H1 (cell line): ENCODE results near the gene P2RX7. TPM values are rescaled to one million over a fixed set of nuclear protein-coding genes. Genes with fewer than 3 reads are reported as not detected.

Source experiments
- CTCF ChIA-PET: fragments of 300-600 bp; sonication (Branson Sonifier 250); formaldehyde crosslinking; loops from one replicate; lab custom pipeline; 2021; ENCODE audit not compliant: partially characterized antibody; lab: Charles Lee
- POLR2A ChIA-PET: fragments of 300-600 bp; sonication (Branson Sonifier 250); formaldehyde crosslinking; loops from one replicate; lab custom pipeline; 2021; ENCODE audit warnings: inconsistent platforms; ENCODE audit not compliant: partially characterized antibody; lab: Charles Lee
- DNase-seq, 2 experiments: peaks; one replicate each; pipeline versions ENCODE4 v3.0.0 to v3.0.0-alpha.2; 2010 to 2022; ENCODE audit warnings: low spot score in 2 of 2, low read depth in 1 of 2, mixed read lengths in 1 of 2
- FAIRE-seq: peaks from 2 replicates; lab custom pipeline; 2011; peaks lifted over from hg19 to GRCh38; lab: Jason Lieb, UNC
- H2AFZ ChIP-seq: 2 replicates; pipeline ENCODE4 v1.8.1; 2012; ENCODE audit warnings: low read length, inconsistent platforms
- H2AK5ac ChIP-seq: 2 replicates; pipeline ENCODE4 v1.6.1; 2013; ENCODE audit warnings: low read depth, low read length
- H2BK120ac ChIP-seq: replicated peaks from 2 replicates; pipeline ENCODE3; 2013; ENCODE audit warnings: low read depth, low read length, inconsistent platforms
- H2BK12ac ChIP-seq: 2 replicates; pipeline ENCODE4 v1.6.1; 2013; ENCODE audit warnings: low read depth, low read length
- H2BK15ac ChIP-seq: 2 replicates; pipeline ENCODE4 v1.6.1; 2013; ENCODE audit warnings: low read length
- H2BK20ac ChIP-seq: 2 replicates; pipeline ENCODE4 v1.6.1; 2013; ENCODE audit warnings: low read length
- H2BK5ac ChIP-seq: 2 replicates; pipeline ENCODE4 v1.6.1; 2013; ENCODE audit warnings: low read depth, low read length
- H3K14ac ChIP-seq: 2 replicates; pipeline ENCODE4 v1.6.1; 2013; ENCODE audit warnings: inconsistent platforms; ENCODE audit not compliant: insufficient read length
- H3K18ac ChIP-seq: 2 replicates; pipeline ENCODE4 v1.6.1; 2013; ENCODE audit warnings: low read length; ENCODE audit errors: extremely low read depth
- H3K23ac ChIP-seq: 2 replicates; pipeline ENCODE4 v1.6.1; 2013; ENCODE audit warnings: inconsistent platforms; ENCODE audit not compliant: insufficient read length
- H3K23me2 ChIP-seq: 2 replicates; pipeline ENCODE4 v1.6.1; 2013; ENCODE audit warnings: low read depth, low read length
- H3K27ac ChIP-seq: 2 replicates; pipeline ENCODE4 v1.6.1; 2011; ENCODE audit warnings: low read depth, low read length, inconsistent platforms
- H3K27me3 ChIP-seq, 4 experiments: replicated peaks in 1 of 4; 1 replicate in 1 of 4; 2 replicates in 3 of 4; pipeline versions ENCODE4 v1.6.1 to v1.8.1; 2011 to 2013; ENCODE audit warnings: low read length in 3 of 4, mild to moderate bottlenecking in 3 of 4, inconsistent platforms in 2 of 4, mixed read lengths in 2 of 4, moderate library complexity in 1 of 4; ENCODE audit not compliant: control insufficient read depth in 3 of 4, insufficient read depth in 3 of 4; ENCODE audit errors: extremely low read depth in 1 of 4
- H3K36me3 ChIP-seq, 4 experiments: 2 replicates each; pipeline versions ENCODE4 v1.6.1 to v1.8.1; 2011 to 2013; ENCODE audit warnings: mild to moderate bottlenecking in 4 of 4, low read length in 3 of 4, moderate library complexity in 2 of 4, control low read depth in 1 of 4, inconsistent platforms in 1 of 4; ENCODE audit not compliant: insufficient read depth in 4 of 4, control insufficient read depth in 2 of 4
- H3K4ac ChIP-seq: replicated peaks from 2 replicates; pipeline ENCODE3; 2013; ENCODE audit warnings: low read length, low read depth, mixed read lengths, inconsistent platforms; ENCODE audit not compliant: insufficient read length
- H3K4me1 ChIP-seq, 4 experiments: replicated peaks in 1 of 4; 1 replicate in 1 of 4; 2 replicates in 3 of 4; pipeline versions ENCODE4 v1.6.1 to v1.8.1; 2011 to 2013; ENCODE audit warnings: low read length in 3 of 4, inconsistent platforms in 2 of 4, mixed read lengths in 1 of 4; ENCODE audit not compliant: insufficient read depth in 4 of 4, control insufficient read depth in 3 of 4
- H3K4me2 ChIP-seq, 2 experiments: 2 replicates each; pipeline versions ENCODE4 v1.6.1 to v1.8.1; 2011 to 2013; ENCODE audit warnings: low read depth in 2 of 2, low read length in 2 of 2, control low read depth in 1 of 2, inconsistent platforms in 1 of 2, mild to moderate bottlenecking in 1 of 2; ENCODE audit not compliant: insufficient read depth in 1 of 2
- H3K4me3 ChIP-seq, 4 experiments: fragments of 200-600, 300-600 bp in 1 of 4; sonication (generic), shearing (Covaris generic), sonication (Bioruptor Twin) in 1 of 4; 2 replicates each; pipeline versions ENCODE4 v1.5.1 to v1.8.1; 2011 to 2016; ENCODE audit warnings: low read length in 4 of 4, low read depth in 3 of 4, control low read depth in 2 of 4, inconsistent platforms in 2 of 4, mild to moderate bottlenecking in 2 of 4, mixed read lengths in 1 of 4, moderate library complexity in 1 of 4; ENCODE audit not compliant: insufficient read depth in 2 of 4; ENCODE audit errors: extremely low read depth in 1 of 4
- H3K56ac ChIP-seq: replicated peaks from 2 replicates; pipeline ENCODE3; 2013; ENCODE audit warnings: low read depth, mild to moderate bottlenecking, mixed read lengths, low read length, inconsistent platforms; ENCODE audit not compliant: insufficient read length
- H3K79me1 ChIP-seq: 2 replicates; pipeline ENCODE4 v1.6.1; 2013; ENCODE audit warnings: low read depth, low read length, control low read depth
- H3K79me2 ChIP-seq, 2 experiments: 2 replicates each; pipeline versions ENCODE4 v1.6.1 to v1.8.1; 2012 to 2013; ENCODE audit warnings: low read length in 2 of 2, mild to moderate bottlenecking in 2 of 2, inconsistent platforms in 1 of 2; ENCODE audit not compliant: insufficient read depth in 2 of 2, control insufficient read depth in 1 of 2
- H3K9ac ChIP-seq, 4 experiments: replicated peaks in 1 of 4; 1 replicate in 1 of 4; 2 replicates in 3 of 4; pipeline versions ENCODE4 v1.6.1 to v1.8.1; 2011 to 2013; ENCODE audit warnings: low read depth in 3 of 4, low read length in 3 of 4, control low read depth in 2 of 4, mild to moderate bottlenecking in 2 of 4, moderate library complexity in 2 of 4, inconsistent platforms in 1 of 4; ENCODE audit errors: extremely low read depth in 1 of 4
- H3K9me3 ChIP-seq, 2 experiments: 2 replicates each; pipeline versions ENCODE4 v1.6.1 to v1.8.1; 2012 to 2013; ENCODE audit warnings: mild to moderate bottlenecking in 2 of 2, moderate library complexity in 2 of 2, control low read depth in 1 of 2, inconsistent platforms in 1 of 2, low read depth in 1 of 2, low read length in 1 of 2, mixed read lengths in 1 of 2; ENCODE audit not compliant: insufficient read depth in 2 of 2
- H4K20me1 ChIP-seq, 2 experiments: replicated peaks in 1 of 2; 2 replicates each; pipeline versions ENCODE3 to v1.8.1; 2011 to 2013; ENCODE audit warnings: inconsistent platforms in 2 of 2, low read length in 2 of 2, mild to moderate bottlenecking in 1 of 2; ENCODE audit not compliant: insufficient read depth in 2 of 2, control insufficient read depth in 1 of 2
- H4K5ac ChIP-seq: 2 replicates; pipeline ENCODE4 v1.6.1; 2013; ENCODE audit warnings: low read length, low read depth, mixed read lengths, inconsistent platforms; ENCODE audit not compliant: insufficient read length
- H4K8ac ChIP-seq: 2 replicates; pipeline ENCODE4 v1.8.0; 2013; ENCODE audit warnings: mild to moderate bottlenecking, moderate library complexity, low read length, inconsistent platforms; ENCODE audit not compliant: insufficient read depth; ENCODE audit errors: extremely low read depth
- H4K91ac ChIP-seq: replicated peaks from 2 replicates; pipeline ENCODE3; 2013; ENCODE audit warnings: low read length, mixed read lengths, inconsistent platforms; ENCODE audit not compliant: insufficient read length
- CHD1 ChIP-seq: IDR thresholded peaks from 2 replicates; pipeline ENCODE4 v1.6.1; 2012; ENCODE audit warnings: low read depth, low read length, improper control_type of control experiment
- HDAC2 ChIP-seq, 2 experiments: fragments of 300-600 bp in 1 of 2; sonication (generic) in 1 of 2; IDR thresholded peaks; 2 replicates each; pipeline ENCODE4 v1.6.1; 2011 to 2012; ENCODE audit warnings: low read depth in 2 of 2, low read length in 2 of 2, mild to moderate bottlenecking in 2 of 2, moderate library complexity in 2 of 2, borderline replicate concordance in 1 of 2, inconsistent platforms in 1 of 2
- KDM1A ChIP-seq: fragments of 200-600, 300-600 bp; sonication (generic); IDR thresholded peaks from 2 replicates; pipeline ENCODE4 v1.7.1; 2016; ENCODE audit warnings: mild to moderate bottlenecking, low read length, borderline replicate concordance
- KDM4A ChIP-seq: IDR thresholded peaks from one replicate; pipeline ENCODE4 v1.7.1; 2012; ENCODE audit warnings: low read depth, mild to moderate bottlenecking, moderate library complexity, low read length, inconsistent platforms; ENCODE audit not compliant: severe bottlenecking
- NANOG ChIP-seq: IDR thresholded peaks from 2 replicates; pipeline ENCODE4 v1.6.1; 2011; ENCODE audit warnings: low read length, low read depth, mild to moderate bottlenecking, inconsistent platforms; ENCODE audit not compliant: insufficient read depth, poor library complexity, severe bottlenecking
- POLR2A ChIP-seq, 2 experiments: IDR thresholded peaks; 1 replicate in 1 of 2; 2 replicates in 1 of 2; pipeline ENCODE4 v1.6.1; 2011; ENCODE audit warnings: low read depth in 2 of 2, low read length in 2 of 2, mild to moderate bottlenecking in 2 of 2; ENCODE audit errors: control extremely low read depth in 1 of 2
- RFX5 ChIP-seq: IDR thresholded peaks from 2 replicates; pipeline ENCODE4 v1.6.1; 2011; ENCODE audit warnings: low read depth, low read length, improper control_type of control experiment, borderline replicate concordance
- SP2 ChIP-seq: IDR thresholded peaks from 2 replicates; pipeline ENCODE4 v1.6.1; 2012; ENCODE audit warnings: mild to moderate bottlenecking, low read length, inconsistent platforms
- TAF1 ChIP-seq: IDR thresholded peaks from 2 replicates; pipeline ENCODE4 v1.6.1; 2011; ENCODE audit warnings: mild to moderate bottlenecking, low read depth, low read length
- TEAD4 ChIP-seq: IDR thresholded peaks from 2 replicates; pipeline ENCODE4 v1.6.1; 2012; ENCODE audit warnings: low read depth, low read length, inconsistent platforms, mixed read lengths
- WGBS, 2 experiments: shearing (Covaris generic) in 1 of 2; methylation state at CpG; one replicate each; pipeline versions ENCODE4 v1.1.6 to v1.1.7; 2013 to 2015; ENCODE audit warnings: low lambda C conversion rate in 2 of 2, mixed read lengths in 2 of 2, inconsistent platforms in 1 of 2, low coverage in 1 of 2, missing lambda C conversion rate in 1 of 2; ENCODE audit not compliant: insufficient replicate concordance in 2 of 2, insufficient coverage in 1 of 2, insufficient read length in 1 of 2; ENCODE audit errors: extremely low coverage in 1 of 2, missing lambda C conversion rate in 1 of 2; 5-methylcytosine and 5-hydroxymethylcytosine counted together
- polyA plus RNA-seq, 7 experiments: library from polyadenylated mRNA; depleted of rRNA in 3 of 7; stranded (reverse) in 5 of 7; unstranded in 2 of 7; fragments of >200 nt in 5 of 7; fragments of 200-250 nt in 2 of 7; gene quantifications; 1 replicate in 5 of 7; 2 replicates in 1 of 7; 4 replicates in 1 of 7; pipeline versions ENCODE4 v1.2.1 to v1.2.3, GENCODE V29; 2011 to 2013; ENCODE audit warnings: missing spikeins in 2 of 7, mixed read lengths in 2 of 7
- total RNA-seq: library from RNA; stranded (reverse); fragmentation: NEBNext Ultra II Directional; extraction: Animal tissue kit (Norgen Biotek cat#: 25700); gene quantifications from 2 replicates; pipeline ENCODE4 v1.2.1, GENCODE V29; 2021
- TF ChIP-seq, protein P1 (sequence below): IDR thresholded peaks from 2 replicates; pipeline ENCODE4 v1.6.1; 2011; ENCODE audit warnings: low read depth, mild to moderate bottlenecking, low read length; ENCODE audit not compliant: insufficient read depth

The P2RX7 gene
- total and polyA plus RNA-seq, 2 of the 8 experiments (the other 6 are each of a cell fraction or from before 2014, with no cell fraction given): 0.38 to 0.56 TPM

DNA sequence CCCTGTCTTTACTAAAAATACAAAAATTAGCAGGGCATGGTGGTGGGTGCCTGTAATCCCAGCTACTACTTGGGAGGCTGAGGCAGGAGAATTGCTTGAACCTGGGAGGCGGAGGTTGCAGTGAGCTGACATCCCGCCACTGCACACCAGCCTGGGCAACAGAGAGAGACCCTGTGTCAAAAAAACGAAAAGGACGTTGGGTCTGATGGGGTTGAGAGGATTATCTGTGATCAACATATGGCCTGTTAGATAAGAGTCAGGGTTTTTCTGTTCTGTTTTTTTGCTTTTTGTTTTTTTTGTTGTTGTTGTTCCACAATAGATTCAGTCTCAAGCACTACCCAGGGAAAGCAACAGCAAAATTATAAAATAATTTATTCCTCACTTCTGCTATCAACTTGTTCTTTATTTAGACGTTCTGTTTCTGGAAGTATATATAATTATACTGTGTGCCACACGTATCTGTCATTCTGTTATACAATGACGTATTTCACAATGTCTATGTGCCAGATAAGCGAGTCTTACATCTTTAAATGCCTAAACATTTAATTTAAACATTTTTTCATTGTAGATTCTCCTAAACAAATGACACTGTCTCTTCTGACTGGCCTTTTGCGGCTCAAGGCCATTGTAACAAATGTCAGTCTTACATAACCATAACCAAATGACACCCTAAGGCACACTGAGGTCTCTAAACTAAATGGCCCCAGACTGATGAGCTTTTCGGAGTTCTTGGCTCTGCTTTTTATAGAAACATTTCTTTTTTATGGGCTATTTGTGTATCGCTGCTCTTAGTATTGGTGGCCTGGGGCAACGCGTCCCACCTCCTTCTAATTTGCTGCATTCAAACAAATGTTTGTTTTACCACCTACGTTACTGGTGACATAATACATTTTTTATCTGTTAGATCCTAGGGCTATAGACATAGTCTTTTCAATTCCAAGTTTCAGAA lies 70.0 kb downstream of the P2RX7 start:
- Histone ChIP-seq H3K36me3 (no peaks in the 10 kb centered on the region), H3K14ac (no peak overlapping the region), H3K18ac (no peak overlapping the region), H2AK5ac (no peak overlapping the region), H3K23me2 (no peaks in the 10 kb centered on the region), H2BK5ac (no peak overlapping the region), H2BK15ac (no peak overlapping the region), H3K79me2 (no peaks in the 10 kb centered on the region), H4K91ac (no peak overlapping the region), H3K23ac (no peak overlapping the region), H3K4me3 (no peak overlapping the region), H3K79me1 (no peaks in the 10 kb centered on the region), H2BK12ac (no peak overlapping the region), H2BK120ac (no peak overlapping the region), H3K56ac (no peak overlapping the region), H3K9ac (no peak overlapping the region), H4K20me1 (no peaks in the 10 kb centered on the region), H2BK20ac (no peak overlapping the region), H3K4ac (no peak overlapping the region), H3K27ac (no peak overlapping the region), H3K4me1 (no peaks in the 10 kb centered on the region), H4K8ac (no peak overlapping the region), H3K27me3 (no peaks in the 10 kb centered on the region), H3K4me2 (no peak overlapping the region), H3K9me3 (no peaks in the 10 kb centered on the region), H4K5ac (no peak overlapping the region), H2AFZ (no peak overlapping the region)
- no peak for FAIRE-seq
- CTCF ChIA-PET: interaction anchor here (0.5 to 1.6 kb wide), 5 partner anchors 9 to 838 kb away, joined by 3 read pairs; partner anchors contain the start of gene HNF1A
- POLR2A ChIA-PET: no interaction called here
- 89% methylated on average over 14 of the region's 14 CpGs; no CpG with 5 or more reads in 1 of the 2 experiments for WGBS, 2 experiments
- DNase-seq: no peak
- TF ChIP-seq, protein P1, sequence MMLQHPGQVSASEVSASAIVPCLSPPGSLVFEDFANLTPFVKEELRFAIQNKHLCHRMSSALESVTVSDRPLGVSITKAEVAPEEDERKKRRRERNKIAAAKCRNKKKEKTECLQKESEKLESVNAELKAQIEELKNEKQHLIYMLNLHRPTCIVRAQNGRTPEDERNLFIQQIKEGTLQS: no peak
- TF ChIP-seq HDAC2 (IDR thresholded peaks at IDR 0.05; ENCODE audit: borderline replicate concordance in 1 of 2, low read depth in 2 of 2, low read length in 2 of 2): no peak
- no peak for TF ChIP-seq POLR2A (IDR thresholded peaks at IDR 0.05; ENCODE audit: control extremely low read depth in 1 of 2, low read depth in 2 of 2, low read length in 2 of 2)
- TF ChIP-seq CHD1: no peak
- TF ChIP-seq KDM1A: no peak
- TF ChIP-seq RFX5: no peak
- no peak for TF ChIP-seq SP2
- TF ChIP-seq TEAD4: no peak
- TF ChIP-seq NANOG: no peak
- no peak for TF ChIP-seq TAF1
- no peak for TF ChIP-seq KDM4A
